ENCODE measurements around the gene OLFML2B.

OLFML2B gene

GRCh38 chr1:162062542-162063015 lies 38.9 kb upstream of the OLFML2B start:
- TF ChIP-seq TAF1 (IDR thresholded peaks at IDR 0.05; ENCODE audit: borderline replicate concordance, insufficient read depth, low read length) = no peak
- no peak for TF ChIP-seq SIN3A (IDR thresholded peaks at IDR 0.05; ENCODE audit: borderline replicate concordance, insufficient read depth, low read length)
- TF ChIP-seq POLR2AphosphoS5 (IDR thresholded peaks at IDR 0.05; ENCODE audit: low read depth, low read length) = no peak
- no peak for TF ChIP-seq FOXP2 (optimal IDR thresholded peaks at IDR 0.05; ENCODE audit: borderline replicate concordance, extremely low read depth, extremely low read length, insufficient read depth)
- TF ChIP-seq REST (IDR thresholded peaks at IDR 0.05; ENCODE audit: insufficient read depth in 1 of 2, low read depth in 2 of 2, low read length in 2 of 2) = no peak

GRCh38 chr1:162060314-162060713 lies 36.6 kb upstream of the OLFML2B start:
- TF ChIP-seq REST (IDR thresholded peaks at IDR 0.05; ENCODE audit: insufficient read depth in 1 of 2, low read depth in 2 of 2, low read length in 2 of 2) (no peak), POLR2AphosphoS5 (IDR thresholded peaks at IDR 0.05; ENCODE audit: low read depth, low read length) (no peak)

- TF ChIP-seq POLR2AphosphoS5 (IDR thresholded peaks at IDR 0.05; ENCODE audit: low read depth, low read length) (no peak), TAF1 (IDR thresholded peaks at IDR 0.05; ENCODE audit: borderline replicate concordance, insufficient read depth, low read length) (no peak), SIN3A (IDR thresholded peaks at IDR 0.05; ENCODE audit: borderline replicate concordance, insufficient read depth, low read length) (no peak), REST (IDR thresholded peaks at IDR 0.05; ENCODE audit: insufficient read depth in 1 of 2, low read depth in 2 of 2, low read length in 2 of 2) (no peak), FOXP2 (optimal IDR thresholded peaks at IDR 0.05; ENCODE audit: borderline replicate concordance, extremely low read depth, extremely low read length, insufficient read depth) (no peak)
These were observed 36.1 kb upstream of the OLFML2B start for GRCh38 chr1:162059721-162060120.

GRCh38 chr1:162056579-162056978 lies 32.9 kb upstream of the OLFML2B start:
- no peak for TF ChIP-seq SIN3A (IDR thresholded peaks at IDR 0.05; ENCODE audit: borderline replicate concordance, insufficient read depth, low read length)
- TF ChIP-seq TAF1 (IDR thresholded peaks at IDR 0.05; ENCODE audit: borderline replicate concordance, insufficient read depth, low read length) = no peak
- no peak for TF ChIP-seq FOXP2 (optimal IDR thresholded peaks at IDR 0.05; ENCODE audit: borderline replicate concordance, extremely low read depth, extremely low read length, insufficient read depth)
- no peak for TF ChIP-seq REST (IDR thresholded peaks at IDR 0.05; ENCODE audit: insufficient read depth in 1 of 2, low read depth in 2 of 2, low read length in 2 of 2)
- no peak for TF ChIP-seq POLR2AphosphoS5 (IDR thresholded peaks at IDR 0.05; ENCODE audit: low read depth, low read length)

GRCh38 chr1:162056043-162056442 lies 32.4 kb upstream of the OLFML2B start:
- no peak for TF ChIP-seq POLR2AphosphoS5 (IDR thresholded peaks at IDR 0.05; ENCODE audit: low read depth, low read length)
- TF ChIP-seq FOXP2 (optimal IDR thresholded peaks at IDR 0.05; ENCODE audit: borderline replicate concordance, extremely low read depth, extremely low read length, insufficient read depth) = no peak
- TF ChIP-seq REST (IDR thresholded peaks at IDR 0.05; ENCODE audit: insufficient read depth in 1 of 2, low read depth in 2 of 2, low read length in 2 of 2) = no peak
- TF ChIP-seq SIN3A (IDR thresholded peaks at IDR 0.05; ENCODE audit: borderline replicate concordance, insufficient read depth, low read length) = no peak
- TF ChIP-seq TAF1 (IDR thresholded peaks at IDR 0.05; ENCODE audit: borderline replicate concordance, insufficient read depth, low read length) = no peak
